DMS53 (cell line): ENCODE results near the gene C22orf15.
"Not testable (repeated sequence)": the region's sequence is repeated elsewhere in the genome, so short reads cannot be mapped to it uniquely, and the experiment has no call there.

Experiments used
- DNase-seq: peaks from one replicate; lab custom pipeline; 2025; lab: John Stamatoyannopoulos, UW

C22orf15 gene

GRCh38 chr22:23762842-23763578 is at the start of gene C22orf15:
Gene C22orf15, plus strand, starts transcription at chr22:23762990. Its CDS starts 317 bp downstream, at chr22:23763307.
- no peak for DNase-seq

- no peak for DNase-seq
These were observed 48.8 kb upstream of the C22orf15 start for GRCh38 chr22:23713696-23714595.

- DNase-seq, result no peak
These were observed 47.9 kb upstream of the C22orf15 start for GRCh38 chr22:23714596-23715578.

- DNase-seq, result no peak
These were observed 46.9 kb upstream of the C22orf15 start for GRCh38 chr22:23715806-23716375.

- DNase-seq, result peak; percentile 82
These were observed 45.7 kb upstream of the C22orf15 start for GRCh38 chr22:23716811-23717801.

- no peak for DNase-seq
These were observed 44.2 kb upstream of the C22orf15 start for GRCh38 chr22:23718371-23719165.

GRCh38 chr22:23720855-23721254 is 41.9 kb upstream of the C22orf15 start:
- no peak for DNase-seq

GRCh38 chr22:23722160-23722559 is 40.6 kb upstream of the C22orf15 start:
- DNase-seq, result no peak

GRCh38 chr22:23722724-23723123 is 40.1 kb upstream of the C22orf15 start:
- no peak for DNase-seq

- not testable (repeated sequence) for DNase-seq
These were observed 34.7 kb upstream of the C22orf15 start for GRCh38 chr22:23728108-23728507.

GRCh38 chr22:23737696-23738095 is 25.1 kb upstream of the C22orf15 start:
- DNase-seq, result no peak

- DNase-seq, result no peak
These were observed 20.1 kb upstream of the C22orf15 start for GRCh38 chr22:23742505-23743264.

GRCh38 chr22:23743303-23743705 is 19.5 kb upstream of the C22orf15 start:
- no peak for DNase-seq

GRCh38 chr22:23744001-23744400 is 18.8 kb upstream of the C22orf15 start:
- no peak for DNase-seq

- DNase-seq, result no peak
These were observed 18.3 kb upstream of the C22orf15 start for GRCh38 chr22:23744485-23744884.

GRCh38 chr22:23745791-23746190 is 17.0 kb upstream of the C22orf15 start:
- DNase-seq, result no peak

- peak; percentile 61 for DNase-seq
These were observed 12.9 kb upstream of the C22orf15 start for GRCh38 chr22:23749841-23750301.

- peak; percentile 18 for DNase-seq
These were observed 12.4 kb upstream of the C22orf15 start for GRCh38 chr22:23750367-23750713.
